KMS-11 (cell line): Measurements from ENCODE around the gene ATAT1.

Experiments
- H2AFZ ChIP-seq: fragments of 200-600 bp; sonication (generic); 2 replicates; pipeline ENCODE4 v1.6.1; 2016; ENCODE audit warnings: antibody characterized with exemption, mixed run types, low read depth
- H3K27ac ChIP-seq: fragments of 200-600 bp; sonication (generic); 2 replicates; pipeline ENCODE4 v1.6.1; 2016; ENCODE audit warnings: mild to moderate bottlenecking, mixed run types
- H3K27me3 ChIP-seq: fragments of 200-600 bp; sonication (generic); 2 replicates; pipeline ENCODE4 v1.6.1; 2017; ENCODE audit warnings: mild to moderate bottlenecking, low read depth, mixed run types, moderate library complexity; ENCODE audit not compliant: insufficient read depth
- H3K36me3 ChIP-seq: fragments of 200-600 bp; sonication (generic); 2 replicates; pipeline ENCODE4 v1.6.1; 2017; ENCODE audit warnings: mild to moderate bottlenecking, mixed run types; ENCODE audit not compliant: insufficient read depth
- H3K4me1 ChIP-seq: fragments of 200-600 bp; sonication (generic); 2 replicates; pipeline ENCODE4 v1.6.1; 2016; ENCODE audit warnings: mild to moderate bottlenecking, low read depth, mixed run types; ENCODE audit not compliant: poor library complexity, severe bottlenecking
- H3K4me2 ChIP-seq: fragments of 200-600 bp; sonication (generic); 2 replicates; pipeline ENCODE4 v1.7.0; 2016; ENCODE audit warnings: mild to moderate bottlenecking, mixed run types
- H3K4me3 ChIP-seq: fragments of 200-600 bp; sonication (generic); IDR thresholded peaks from 2 replicates; pipeline ENCODE4 v1.6.1; 2017; ENCODE audit warnings: low read depth, low read length, mixed read lengths; ENCODE audit not compliant: insufficient read depth
- H3K79me2 ChIP-seq: fragments of 200-600 bp; sonication (generic); 2 replicates; pipeline ENCODE4 v1.6.1; 2016; ENCODE audit warnings: low read depth, mixed run types; ENCODE audit not compliant: insufficient read depth
- H3K9ac ChIP-seq: fragments of 200-600 bp; sonication (generic); 2 replicates; pipeline ENCODE4 v1.6.1; 2016; ENCODE audit warnings: mild to moderate bottlenecking, mixed run types
- H4K20me1 ChIP-seq: fragments of 200-600 bp; sonication (generic); 2 replicates; pipeline ENCODE4 v1.6.1; 2016; ENCODE audit warnings: mild to moderate bottlenecking, mixed run types; ENCODE audit not compliant: insufficient read depth
- TF ChIP-seq, protein P1 (sequence below): fragments of 200-600 bp; sonication (generic); conservative IDR thresholded peaks from 2 replicates; pipeline ENCODE4 v1.6.1; 2017; ENCODE audit warnings: low read depth, mild to moderate bottlenecking, antibody characterized with exemption, low read length, moderate library complexity, mixed read lengths

Gene ATAT1

DNA sequence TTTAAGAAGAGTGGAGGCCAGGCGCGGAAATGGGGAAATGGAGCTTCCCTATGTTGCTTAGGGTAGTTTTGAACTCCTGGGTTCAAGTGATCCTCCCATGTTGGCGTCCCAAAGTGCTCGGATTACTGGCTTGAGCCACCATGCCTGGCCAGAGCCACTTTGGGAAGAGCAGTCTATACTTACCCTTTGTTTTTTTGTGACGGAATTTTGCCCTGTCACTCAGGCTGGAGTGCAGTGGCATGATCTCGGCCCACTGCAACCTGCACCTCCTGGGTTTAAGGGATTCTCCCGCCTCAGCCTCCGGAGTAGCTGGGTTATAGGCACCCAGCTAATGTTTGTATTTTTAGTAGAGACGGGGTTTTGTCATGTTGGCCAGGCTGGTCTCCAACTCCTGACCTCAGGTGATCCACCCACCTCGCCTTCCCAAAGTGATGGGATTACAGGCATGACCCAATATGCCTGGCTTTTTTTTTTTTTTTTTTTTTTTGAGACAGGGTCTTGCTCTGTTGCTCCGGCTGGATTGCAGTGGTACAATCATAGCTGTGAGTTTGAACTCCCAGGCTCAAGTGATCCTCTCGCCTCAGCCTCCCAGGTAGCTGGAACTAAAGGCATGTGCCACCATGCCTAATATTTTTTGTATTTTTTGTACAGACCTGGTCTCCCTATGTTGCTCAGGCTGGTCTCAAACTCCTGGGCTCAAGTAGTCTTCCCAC lies 27.6 kb upstream of the ATAT1 start:
- Histone ChIP-seq H4K20me1 (peaks cover 5% of the 10 kb centered on the region; the same call in 1 of the 2 replicates), H3K4me3 (no peak overlapping the region), H3K36me3 (peaks cover 9% of the 10 kb centered on the region; the same call in 1 of the 2 replicates), H3K79me2 (no peaks in the 10 kb centered on the region), H3K4me2 (no peak overlapping the region), H3K9ac (no peak overlapping the region), H3K27ac (no peak overlapping the region), H2AFZ (no peak overlapping the region), H3K4me1 (peaks cover 3% of the 10 kb centered on the region), H3K27me3 (no peaks in the 10 kb centered on the region)
- TF ChIP-seq, protein P1, sequence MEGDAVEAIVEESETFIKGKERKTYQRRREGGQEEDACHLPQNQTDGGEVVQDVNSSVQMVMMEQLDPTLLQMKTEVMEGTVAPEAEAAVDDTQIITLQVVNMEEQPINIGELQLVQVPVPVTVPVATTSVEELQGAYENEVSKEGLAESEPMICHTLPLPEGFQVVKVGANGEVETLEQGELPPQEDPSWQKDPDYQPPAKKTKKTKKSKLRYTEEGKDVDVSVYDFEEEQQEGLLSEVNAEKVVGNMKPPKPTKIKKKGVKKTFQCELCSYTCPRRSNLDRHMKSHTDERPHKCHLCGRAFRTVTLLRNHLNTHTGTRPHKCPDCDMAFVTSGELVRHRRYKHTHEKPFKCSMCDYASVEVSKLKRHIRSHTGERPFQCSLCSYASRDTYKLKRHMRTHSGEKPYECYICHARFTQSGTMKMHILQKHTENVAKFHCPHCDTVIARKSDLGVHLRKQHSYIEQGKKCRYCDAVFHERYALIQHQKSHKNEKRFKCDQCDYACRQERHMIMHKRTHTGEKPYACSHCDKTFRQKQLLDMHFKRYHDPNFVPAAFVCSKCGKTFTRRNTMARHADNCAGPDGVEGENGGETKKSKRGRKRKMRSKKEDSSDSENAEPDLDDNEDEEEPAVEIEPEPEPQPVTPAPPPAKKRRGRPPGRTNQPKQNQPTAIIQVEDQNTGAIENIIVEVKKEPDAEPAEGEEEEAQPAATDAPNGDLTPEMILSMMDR, result no peak

DNA sequence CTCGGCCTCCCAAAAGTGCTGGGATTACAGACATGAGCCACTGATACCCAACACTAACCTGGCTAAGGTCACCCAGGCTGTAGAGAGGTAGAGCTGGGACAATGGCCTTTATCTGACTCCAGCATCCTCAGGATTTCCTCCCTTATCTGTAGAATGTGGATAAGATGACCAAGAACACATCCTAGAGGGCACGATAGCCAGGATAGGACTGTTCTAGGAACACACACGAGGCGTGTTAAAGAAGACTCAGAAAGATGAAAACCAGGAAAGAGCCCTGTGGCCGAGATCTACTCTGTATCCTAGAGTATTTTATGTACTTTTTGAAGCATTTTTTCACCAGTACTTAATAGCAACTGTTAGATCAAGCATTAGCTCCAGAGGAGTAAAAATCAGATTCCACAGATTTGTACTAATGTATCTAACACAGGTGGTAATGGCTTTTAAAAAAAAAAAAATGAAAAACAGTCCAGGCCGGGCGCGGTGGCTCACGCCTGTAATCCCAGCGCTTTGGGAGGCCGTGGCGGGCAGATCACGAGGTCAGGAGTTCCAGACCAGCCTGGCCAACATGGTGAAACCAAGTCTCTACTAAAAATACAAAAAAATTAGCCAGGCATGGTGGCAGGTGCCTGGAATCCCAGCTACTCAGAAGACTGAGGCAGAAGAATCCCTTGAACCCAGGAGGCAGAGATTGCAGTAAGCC lies 26.9 kb upstream of the ATAT1 start:
- peaks cover 9% of the 10 kb centered on the region; the same call in 1 of the 2 replicates for H3K36me3 ChIP-seq
- TF ChIP-seq, protein P1, result no peak
- H3K4me1 ChIP-seq, result peaks cover 3% of the 10 kb centered on the region
- H3K27me3 ChIP-seq, result no peaks in the 10 kb centered on the region
- H4K20me1 ChIP-seq, result peaks cover 5% of the 10 kb centered on the region; the same call in 1 of the 2 replicates
- H2AFZ ChIP-seq, result no peak overlapping the region
- H3K27ac ChIP-seq, result no peak overlapping the region
- H3K4me2 ChIP-seq, result no peak overlapping the region
- no peak overlapping the region for H3K9ac ChIP-seq
- H3K4me3 ChIP-seq, result no peak overlapping the region
- no peaks in the 10 kb centered on the region for H3K79me2 ChIP-seq

DNA sequence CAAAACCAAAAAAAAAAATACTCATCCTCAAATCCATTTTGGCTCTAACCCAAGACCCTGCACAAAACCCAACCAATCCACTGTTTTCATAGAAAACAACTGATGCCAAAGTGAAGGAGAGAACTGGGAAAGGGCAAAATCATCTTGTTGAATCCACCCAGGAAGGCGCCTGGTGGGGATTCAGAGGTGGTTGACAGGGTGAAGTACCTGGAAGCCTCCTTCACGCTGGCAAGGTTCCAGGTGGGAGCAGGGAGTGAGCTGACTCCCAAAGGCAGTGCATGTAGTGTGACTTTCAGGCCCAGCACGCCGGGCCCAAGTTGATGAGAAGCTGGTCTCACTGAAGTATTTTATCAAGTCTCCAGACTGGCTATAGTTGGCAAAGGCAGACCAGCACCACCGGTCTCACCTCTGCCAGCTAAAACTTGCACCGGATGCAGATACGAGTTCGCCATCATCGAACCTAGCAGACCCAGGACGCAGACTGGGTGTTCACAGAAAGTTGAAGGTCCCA lies 26.2 kb upstream of the ATAT1 start:
- no peak overlapping the region for H3K9ac ChIP-seq
- TF ChIP-seq, protein P1, result no peak

DNA sequence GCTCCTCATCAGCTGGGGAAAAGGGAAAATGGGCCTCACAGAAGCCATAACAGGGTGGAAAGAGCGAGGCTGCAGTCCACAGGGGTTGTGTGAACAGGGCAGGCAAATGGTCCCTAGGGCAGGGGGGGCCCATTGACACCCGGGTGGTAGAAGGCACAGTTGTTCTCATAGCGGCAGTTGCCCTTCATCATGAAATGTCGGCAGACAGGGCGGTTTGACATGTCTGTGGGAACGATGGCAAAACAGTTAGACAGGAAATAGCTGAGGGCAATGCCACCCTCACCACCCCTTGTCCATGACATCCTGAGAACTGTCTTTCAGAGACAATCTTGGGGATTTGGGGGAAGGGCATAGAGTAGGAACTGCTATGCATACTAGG lies 25.2 kb upstream of the ATAT1 start:
- Histone ChIP-seq H3K4me3 (no peak overlapping the region), H3K79me2 (no peaks in the 10 kb centered on the region), H3K27ac (no peak overlapping the region), H3K4me1 (peaks cover 3% of the 10 kb centered on the region), H2AFZ (no peak overlapping the region), H3K4me2 (no peak overlapping the region), H3K9ac (no peak overlapping the region), H4K20me1 (peaks cover 5% of the 10 kb centered on the region; the same call in 1 of the 2 replicates), H3K27me3 (no peaks in the 10 kb centered on the region), H3K36me3 (peaks cover 19% of the 10 kb centered on the region; the same call in 1 of the 2 replicates)
- TF ChIP-seq, protein P1, result no peak

More for the DNA sequence above, 26.2 kb upstream of the ATAT1 start:
- Histone ChIP-seq H2AFZ (no peak overlapping the region), H4K20me1 (peaks cover 5% of the 10 kb centered on the region; the same call in 1 of the 2 replicates), H3K36me3 (peaks cover 12% of the 10 kb centered on the region; the same call in 1 of the 2 replicates), H3K4me1 (peaks cover 3% of the 10 kb centered on the region), H3K4me3 (no peak overlapping the region), H3K79me2 (no peaks in the 10 kb centered on the region), H3K4me2 (no peak overlapping the region), H3K27me3 (no peaks in the 10 kb centered on the region), H3K27ac (no peak overlapping the region)
